Nephron (organoid): Measurements from ENCODE around the gene PLA2G4F.
"Not testable (repeated sequence)": the region's sequence is repeated elsewhere in the genome, so short reads cannot be mapped to it uniquely, and the experiment has no call there.

ENCODE experiments used
- H3K27ac Mint-ChIP-seq, 3 experiments: 2 replicates each; pipeline ENCODE4 v1.8.0; 2020; ENCODE audit warnings: mixed read lengths in 3 of 3, mild to moderate bottlenecking in 2 of 3, moderate library complexity in 1 of 3
- H3K27me3 Mint-ChIP-seq: 2 replicates; pipeline ENCODE4 v1.8.0; 2021; ENCODE audit warnings: low read depth, mild to moderate bottlenecking, moderate library complexity, mixed read lengths
- H3K36me3 Mint-ChIP-seq: 2 replicates; pipeline ENCODE4 v1.8.0; 2020; ENCODE audit warnings: low read depth, mixed read lengths
- H3K4me1 Mint-ChIP-seq: 2 replicates; pipeline ENCODE4 v1.8.0; 2020; ENCODE audit warnings: mixed read lengths
- H3K4me3 Mint-ChIP-seq, 3 experiments: 2 replicates each; pipeline ENCODE4 v1.8.0; 2020; ENCODE audit warnings: mild to moderate bottlenecking in 3 of 3, mixed read lengths in 3 of 3, moderate library complexity in 2 of 3
- H3K9me3 Mint-ChIP-seq: 2 replicates; pipeline ENCODE4 v1.8.0; 2020; ENCODE audit warnings: mixed read lengths
- TF ChIP-seq, protein P1 (sequence below), 3 experiments: fragments of 200-600 bp; sonication (generic); IDR thresholded peaks; one replicate each; pipeline ENCODE4 v1.5.0; 2021; ENCODE audit warnings: antibody characterized with exemption in 3 of 3; ENCODE audit not compliant: unreplicated experiment in 3 of 3

Gene PLA2G4F

DNA sequence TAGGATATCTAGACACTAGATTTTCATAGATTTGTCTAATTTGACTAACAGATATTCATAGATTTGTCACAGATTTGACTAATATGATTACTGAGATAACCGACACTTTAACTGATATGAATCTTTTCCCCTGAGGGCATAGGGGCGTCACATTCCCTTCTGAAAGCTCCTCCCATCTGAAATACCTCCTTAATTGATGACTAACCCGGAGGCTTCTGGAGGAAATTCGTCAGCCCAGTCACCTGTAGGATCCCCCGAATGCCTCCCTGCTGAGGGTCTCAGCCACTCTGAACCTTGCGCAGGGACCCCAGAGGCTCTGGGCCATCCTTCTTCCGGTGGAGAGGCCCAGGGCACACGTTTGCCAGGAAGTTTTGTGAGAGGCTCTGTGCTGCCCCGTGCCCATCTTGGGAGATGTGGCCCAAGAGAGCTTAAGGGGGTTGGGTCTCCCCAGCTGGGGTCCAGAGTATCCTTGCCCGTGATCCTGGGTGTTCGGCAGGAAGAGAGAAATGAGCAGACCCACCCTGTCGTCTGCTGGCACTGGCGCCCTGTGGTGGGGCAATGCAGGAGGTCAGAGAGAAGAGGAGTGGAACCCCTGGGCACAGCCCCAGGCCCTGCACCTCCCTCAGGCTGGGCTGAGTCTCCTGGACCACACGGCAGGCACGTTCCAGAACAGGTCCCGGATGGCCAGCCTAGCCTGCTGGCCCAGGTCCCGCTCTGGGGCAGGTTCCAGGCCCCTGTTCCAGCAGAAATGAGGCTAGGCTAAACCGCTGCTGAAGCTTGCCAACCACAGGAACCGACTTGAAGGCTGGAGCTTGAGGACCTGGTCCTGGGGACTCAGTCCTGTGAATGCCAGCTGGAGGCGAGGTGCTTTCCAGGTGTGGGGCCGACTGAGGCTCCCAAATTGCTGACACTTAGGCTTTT is 63.8 kb downstream of the PLA2G4F start:
- Mint-ChIP-seq H3K4me1 (no peaks in the 10 kb centered on the region), H3K9me3 (no peaks in the 10 kb centered on the region), H3K27ac (no peak overlapping the region), H3K27me3 (peaks cover 8% of the 10 kb centered on the region), H3K36me3 (no peaks in the 10 kb centered on the region), H3K4me3 (no peak overlapping the region)
- TF ChIP-seq, protein P1, sequence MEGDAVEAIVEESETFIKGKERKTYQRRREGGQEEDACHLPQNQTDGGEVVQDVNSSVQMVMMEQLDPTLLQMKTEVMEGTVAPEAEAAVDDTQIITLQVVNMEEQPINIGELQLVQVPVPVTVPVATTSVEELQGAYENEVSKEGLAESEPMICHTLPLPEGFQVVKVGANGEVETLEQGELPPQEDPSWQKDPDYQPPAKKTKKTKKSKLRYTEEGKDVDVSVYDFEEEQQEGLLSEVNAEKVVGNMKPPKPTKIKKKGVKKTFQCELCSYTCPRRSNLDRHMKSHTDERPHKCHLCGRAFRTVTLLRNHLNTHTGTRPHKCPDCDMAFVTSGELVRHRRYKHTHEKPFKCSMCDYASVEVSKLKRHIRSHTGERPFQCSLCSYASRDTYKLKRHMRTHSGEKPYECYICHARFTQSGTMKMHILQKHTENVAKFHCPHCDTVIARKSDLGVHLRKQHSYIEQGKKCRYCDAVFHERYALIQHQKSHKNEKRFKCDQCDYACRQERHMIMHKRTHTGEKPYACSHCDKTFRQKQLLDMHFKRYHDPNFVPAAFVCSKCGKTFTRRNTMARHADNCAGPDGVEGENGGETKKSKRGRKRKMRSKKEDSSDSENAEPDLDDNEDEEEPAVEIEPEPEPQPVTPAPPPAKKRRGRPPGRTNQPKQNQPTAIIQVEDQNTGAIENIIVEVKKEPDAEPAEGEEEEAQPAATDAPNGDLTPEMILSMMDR (IDR thresholded peaks at IDR 0.05; ENCODE audit: unreplicated experiment in 3 of 3) = no peak

DNA sequence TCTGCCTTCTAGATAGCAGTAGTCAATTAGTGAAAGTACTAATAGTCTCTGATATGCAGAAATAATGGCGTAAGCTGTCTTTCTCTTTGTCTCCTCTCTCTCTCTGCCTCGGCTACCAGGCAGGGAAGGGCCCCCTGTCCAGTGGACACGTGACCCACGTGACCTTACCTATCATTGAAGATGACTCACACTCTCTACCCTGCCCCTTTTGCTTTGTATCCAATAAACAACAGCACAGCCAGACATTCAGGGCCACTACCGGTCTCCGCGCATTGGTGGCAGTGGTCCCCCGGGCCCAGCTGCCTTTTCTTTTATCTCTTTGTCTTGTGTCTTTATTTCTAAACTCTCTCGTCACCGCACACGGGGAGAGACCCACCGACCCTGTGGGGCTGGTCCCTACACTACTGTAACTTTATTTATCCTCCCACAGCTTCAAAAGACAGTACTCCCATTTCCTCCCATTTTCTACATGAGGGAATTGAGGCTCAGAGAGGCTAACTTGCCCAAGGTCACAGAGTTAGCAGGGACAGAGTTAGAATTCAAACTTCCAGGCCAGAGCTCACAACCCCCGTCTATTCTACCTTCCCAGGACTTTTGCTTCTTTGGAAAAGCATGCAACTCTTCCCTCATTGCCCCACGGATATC is 64.6 kb downstream of the PLA2G4F start:
- not testable (repeated sequence) for H3K9me3 Mint-ChIP-seq, H3K36me3 Mint-ChIP-seq, H3K27ac Mint-ChIP-seq, H3K27me3 Mint-ChIP-seq, H3K4me1 Mint-ChIP-seq, H3K4me3 Mint-ChIP-seq

DNA sequence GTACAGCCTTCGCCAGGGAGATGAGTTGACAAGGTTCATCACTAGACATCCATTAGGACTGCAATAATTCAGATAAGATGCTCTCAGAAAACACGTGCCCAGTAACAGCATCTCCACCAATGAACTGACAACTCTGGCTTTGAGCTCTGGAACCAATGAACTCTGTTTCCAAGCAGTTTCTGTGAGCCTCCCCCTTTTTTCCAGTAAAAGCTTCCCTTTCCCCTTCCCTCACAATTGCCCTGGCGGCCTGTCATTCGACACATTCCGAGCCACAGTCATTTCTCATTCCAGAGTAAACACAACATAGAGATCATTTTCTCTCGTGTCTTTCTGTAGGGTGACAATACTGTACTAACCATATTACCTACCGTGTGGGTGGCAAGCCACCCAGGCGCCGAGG is 65.7 kb downstream of the PLA2G4F start:
- no peak overlapping the region for H3K4me3 Mint-ChIP-seq
- no peak overlapping the region for H3K27ac Mint-ChIP-seq
- no peaks in the 10 kb centered on the region for H3K9me3 Mint-ChIP-seq
- no peaks in the 10 kb centered on the region for H3K4me1 Mint-ChIP-seq
- TF ChIP-seq, protein P1 (IDR thresholded peaks at IDR 0.05; ENCODE audit: unreplicated experiment in 3 of 3) = no peak
- H3K27me3 Mint-ChIP-seq = peaks cover 4% of the 10 kb centered on the region
- no peaks in the 10 kb centered on the region for H3K36me3 Mint-ChIP-seq

DNA sequence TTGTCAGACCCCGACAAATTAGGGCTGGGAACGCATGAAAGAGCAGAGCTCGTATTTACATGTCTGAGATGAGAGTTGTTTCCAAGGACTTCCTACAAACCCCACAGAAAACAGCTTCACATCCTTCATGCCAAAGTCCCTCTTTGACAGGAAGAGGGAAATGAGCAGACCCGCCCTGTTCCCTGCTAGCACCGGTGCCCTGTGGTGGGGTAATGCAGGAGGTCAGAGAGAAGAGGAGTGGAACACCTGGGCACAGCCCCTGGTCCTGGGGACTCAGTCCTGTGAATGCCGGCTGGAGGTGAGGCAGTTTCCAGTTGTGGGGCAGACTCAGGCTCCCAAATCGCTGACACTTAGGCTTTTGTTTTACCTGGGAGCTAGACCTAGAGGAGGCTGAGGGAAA is 66.1 kb downstream of the PLA2G4F start:
- Mint-ChIP-seq H3K27me3 (peaks cover 4% of the 10 kb centered on the region), H3K4me3 (no peak overlapping the region), H3K27ac (no peak overlapping the region), H3K4me1 (no peaks in the 10 kb centered on the region), H3K36me3 (no peaks in the 10 kb centered on the region), H3K9me3 (no peaks in the 10 kb centered on the region)
- TF ChIP-seq, protein P1 (IDR thresholded peaks at IDR 0.05; ENCODE audit: unreplicated experiment in 3 of 3) = no peak

DNA sequence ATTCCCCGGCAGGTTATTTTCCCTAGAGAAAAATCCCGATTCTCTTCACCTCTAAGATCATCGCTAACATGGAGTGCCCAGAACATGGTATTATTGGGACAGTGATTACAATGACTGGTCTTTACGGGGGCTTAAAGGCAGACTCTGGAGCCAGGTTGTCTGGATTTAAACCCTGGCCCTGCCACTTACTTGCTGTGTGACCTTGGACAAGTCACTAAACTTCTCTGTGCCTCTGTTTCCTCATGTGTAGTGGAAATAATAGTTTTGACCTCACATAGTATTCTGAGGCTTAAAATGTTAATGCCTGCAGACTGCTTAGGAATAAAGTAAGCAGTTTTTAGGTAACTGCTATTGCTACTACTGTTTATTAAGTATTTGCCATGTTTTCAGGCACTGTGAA is 66.5 kb downstream of the PLA2G4F start:
- Mint-ChIP-seq H3K4me1 (no peaks in the 10 kb centered on the region), H3K27ac (no peak overlapping the region), H3K9me3 (no peaks in the 10 kb centered on the region), H3K27me3 (peaks cover 4% of the 10 kb centered on the region), H3K36me3 (no peaks in the 10 kb centered on the region), H3K4me3 (no peak overlapping the region)
- TF ChIP-seq, protein P1 (IDR thresholded peaks at IDR 0.05; ENCODE audit: unreplicated experiment in 3 of 3) = no peak
